Measurements from ENCODE around the gene HIPK1.
"Not testable (repeated sequence)": the region's sequence is repeated elsewhere in the genome, so short reads cannot be mapped to it uniquely, and the experiment has no call there.

Gene HIPK1

GRCh38 chr1:113943028-113943811 lies 14.1 kb downstream of the HIPK1 start:
- no peak for DNase-seq (ENCODE audit: low read depth in 1 of 2, low spot score in 1 of 2)

GRCh38 chr1:113945329-113945728 lies 16.2 kb downstream of the HIPK1 start:
- DNase-seq (ENCODE audit: low read depth in 1 of 2, low spot score in 1 of 2): no peak

- DNase-seq (ENCODE audit: low read depth in 1 of 2, low spot score in 1 of 2): no peak
These were observed 17.0 kb downstream of the HIPK1 start for GRCh38 chr1:113946112-113946511.

- no peak for DNase-seq (ENCODE audit: low read depth in 1 of 2, low spot score in 1 of 2)
These were observed 17.7 kb downstream of the HIPK1 start for GRCh38 chr1:113946678-113947387.

- DNase-seq (ENCODE audit: low read depth in 1 of 2, low spot score in 1 of 2): no peak
These were observed 18.4 kb downstream of the HIPK1 start for GRCh38 chr1:113947388-113948107.

GRCh38 chr1:113948151-113948550 lies 19.0 kb downstream of the HIPK1 start:
- DNase-seq (ENCODE audit: low read depth in 1 of 2, low spot score in 1 of 2): not testable (repeated sequence)

- DNase-seq (ENCODE audit: low read depth in 1 of 2, low spot score in 1 of 2): no peak
These were observed 19.9 kb downstream of the HIPK1 start for GRCh38 chr1:113949007-113949406.

GRCh38 chr1:113950908-113951307 lies 21.8 kb downstream of the HIPK1 start:
- DNase-seq (ENCODE audit: low read depth in 1 of 2, low spot score in 1 of 2): no peak

- DNase-seq (ENCODE audit: low read depth in 1 of 2, low spot score in 1 of 2): no peak
These were observed 22.6 kb downstream of the HIPK1 start for GRCh38 chr1:113951719-113952118.

GRCh38 chr1:113957984-113958383 lies 28.9 kb downstream of the HIPK1 start:
- no peak for DNase-seq (ENCODE audit: low read depth in 1 of 2, low spot score in 1 of 2)

- no peak for DNase-seq (ENCODE audit: low read depth in 1 of 2, low spot score in 1 of 2)
These were observed 29.6 kb downstream of the HIPK1 start for GRCh38 chr1:113958691-113959090.

GRCh38 chr1:113963281-113963906 lies 34.3 kb downstream of the HIPK1 start:
- no peak for DNase-seq (ENCODE audit: low read depth in 1 of 2, low spot score in 1 of 2)

GRCh38 chr1:113965703-113966412 lies 36.7 kb downstream of the HIPK1 start:
- DNase-seq (ENCODE audit: low read depth in 1 of 2, low spot score in 1 of 2): no peak

- no peak for DNase-seq (ENCODE audit: low read depth in 1 of 2, low spot score in 1 of 2)
These were observed 43.8 kb downstream of the HIPK1 start for GRCh38 chr1:113972954-113973353.

- DNase-seq (ENCODE audit: low read depth in 1 of 2, low spot score in 1 of 2): no peak
These were observed 46.2 kb downstream of the HIPK1 start for GRCh38 chr1:113975211-113975895.

GRCh38 chr1:113976609-113977278 lies 47.6 kb downstream of the HIPK1 start:
- DNase-seq (ENCODE audit: low read depth in 1 of 2, low spot score in 1 of 2): no peak

GRCh38 chr1:113977906-113978305 lies 48.8 kb downstream of the HIPK1 start:
- no peak for DNase-seq (ENCODE audit: low read depth in 1 of 2, low spot score in 1 of 2)

GRCh38 chr1:113978863-113979702 lies 50.0 kb downstream of the HIPK1 start, which contains the start of gene OLFML3:
Gene OLFML3, plus strand, starts transcription at chr1:113979474. Its CDS starts 43 bp downstream, at chr1:113979517.
- no peak for DNase-seq (ENCODE audit: low read depth in 1 of 2, low spot score in 1 of 2)

GRCh38 chr1:113980110-113980509 lies 51.0 kb downstream of the HIPK1 start:
- DNase-seq (ENCODE audit: low read depth in 1 of 2, low spot score in 1 of 2): no peak
